ENCODE measurements around the gene ZNF679. TPM values are rescaled to one million over a fixed set of nuclear protein-coding genes. Genes with fewer than 3 reads are reported as not detected.
"Not testable (repeated sequence)": the region's sequence is repeated elsewhere in the genome, so short reads cannot be mapped to it uniquely, and the experiment has no call there.

ZNF679 gene
- total RNA-seq, 1 donor from 2014 or later, result not detected

- DNase-seq, result no peak
Measured at GRCh38 chr7:64312826-64313225, 84.6 kb downstream of the ZNF679 start.

GRCh38 chr7:64313740-64314491 is 85.6 kb downstream of the ZNF679 start, which contains the start of gene ZNF736:
Gene ZNF736 (plus strand): TSS chr7:64313961. CDS start chr7:64314151, 190 bp downstream.
- DNase-seq, result peak; percentile 88

GRCh38 chr7:64314566-64314965 is 86.3 kb downstream of the ZNF679 start:
- no peak for DNase-seq

- DNase-seq, result not testable (repeated sequence)
Measured at GRCh38 chr7:64316031-64316742, 87.9 kb downstream of the ZNF679 start.

Other genes with a start within 250 kb of the ZNF679 start
- gene ZNF722, start 229.6 kb upstream of the ZNF679 start, total RNA-seq, result not detected in 2 replicates
- gene ZNF727, start 183.0 kb upstream of the ZNF679 start, total RNA-seq, result under 0.01 and 0.14 TPM in 2 replicates
- not detected in 2 replicates for gene ZNF735, start 21.3 kb upstream of the ZNF679 start, total RNA-seq
- gene ZNF736, start 85.5 kb downstream of the ZNF679 start, total RNA-seq, result 8.7 and 11.2 TPM in 2 replicates

Data from dermis blood vessel endothelial cell (primary cell).